Measurements from ENCODE around the gene MFSD12. TPM values are rescaled to one million over a fixed set of nuclear protein-coding genes. Genes with fewer than 3 reads are reported as not detected.
A peak's percentile ranks its signal among the peaks of the same experiment; 100 is the strongest.

Gene MFSD12
- total RNA-seq, 1 experiment from 2014 or later, result 131 TPM

- ChIA-PET POLR2A (interaction anchor here (1.7 kb wide), 1 partner anchor 10 kb away, joined by 6 read pairs; no protein-coding TSS in a partner anchor), RAD21 (ENCODE audit: low non-redundant PET in 1 of 2, low total read pairs in 2 of 2, uncharacterized antibody in 2 of 2, unreplicated experiment in 2 of 2) (no interaction called here), CTCF (interaction anchor here (1.1 kb wide), 1 partner anchor 10 kb away, joined by 3 read pairs; no protein-coding TSS in a partner anchor)
- Histone ChIP-seq H3K4me3 (replicated peaks in 1 of 2; ENCODE audit: low read depth in 1 of 2, low read length in 2 of 2) (no peak overlapping the region), H3K9ac (ENCODE audit: low read length) (no peak overlapping the region), H3K27ac (ENCODE audit: low read depth, low read length) (no peak overlapping the region), H4K20me1 (ENCODE audit: insufficient read depth) (no peaks in the 10 kb centered on the region), H3K36me3 (ENCODE audit: control insufficient read depth in 1 of 2, insufficient read depth in 2 of 2, low read length in 2 of 2) (no peaks in the 10 kb centered on the region), H2AFZ (ENCODE audit: low read depth, low read length, poor library complexity, severe bottlenecking) (no peak overlapping the region), H3K4me2 (ENCODE audit: low read length) (0 out of 2 replicates have a peak overlapping the region, but pooled peaks have one; percentile 17), H3K4me1 (ENCODE audit: control insufficient read depth in 1 of 2, insufficient read depth in 2 of 2, low read length in 2 of 2) (peaks cover 0 to 9% of the 10 kb centered on the region in 2 experiments; a peak in 2 of 4 replicates), H3K27me3 (ENCODE audit: insufficient read depth, low read length) (no peaks in the 10 kb centered on the region), H3K9me3 (ENCODE audit: control insufficient read depth in 1 of 2, insufficient read depth in 1 of 2, low read depth in 1 of 2, low read length in 2 of 2) (no peaks in the 10 kb centered on the region), H3K9me2 (ENCODE audit: insufficient read depth) (no peaks in the 10 kb centered on the region), H3K79me2 (ENCODE audit: insufficient read depth, low read length) (no peaks in the 10 kb centered on the region)
- ATAC-seq (no peak), DNase-seq (ENCODE audit: low read depth, low spot score) (no peak)
- intact Hi-C loops (cut with micrococcal nuclease), result loop anchor here (1.0 kb wide), 1 partner anchor 31 kb away; no protein-coding TSS in a partner anchor
- BruUV-seq (replicated peaks), result no TSS peak
- no peak for TF ChIP-seq YY1 (IDR thresholded peaks at IDR 0.05; ENCODE audit: extremely low read depth, insufficient replicate concordance, low read depth, low read length)
- no peak for TF ChIP-seq POLR2AphosphoS5 (IDR thresholded peaks at IDR 0.05; ENCODE audit: low read depth, low read length)
- TF ChIP-seq MAX (IDR thresholded peaks at IDR 0.05), result no peak
- no peak for TF ChIP-seq ELF1 (IDR thresholded peaks at IDR 0.05; ENCODE audit: borderline replicate concordance, low read depth)
- no peak for TF ChIP-seq FOSL1 (IDR thresholded peaks at IDR 0.05; ENCODE audit: low read depth)
- TF ChIP-seq ATF3 (IDR thresholded peaks at IDR 0.05), result no peak
These were observed 29.4 kb upstream of the MFSD12 start for GRCh38 chr19:3586707-3587346.

GRCh38 chr19:3586127-3586626, 28.8 kb upstream of the MFSD12 start:
- Histone ChIP-seq H3K4me2 (ENCODE audit: low read length) (no peak overlapping the region), H3K36me3 (ENCODE audit: control insufficient read depth in 1 of 2, insufficient read depth in 2 of 2, low read length in 2 of 2) (no peaks in the 10 kb centered on the region), H3K4me3 (replicated peaks in 1 of 2; ENCODE audit: low read depth in 1 of 2, low read length in 2 of 2) (no peak overlapping the region), H3K79me2 (ENCODE audit: insufficient read depth, low read length) (no peaks in the 10 kb centered on the region), H3K4me1 (ENCODE audit: control insufficient read depth in 1 of 2, insufficient read depth in 2 of 2, low read length in 2 of 2) (peaks cover 0 to 11% of the 10 kb centered on the region in 2 experiments; a peak in 2 of 4 replicates), H3K9ac (ENCODE audit: low read length) (no peak overlapping the region), H3K27ac (ENCODE audit: low read depth, low read length) (no peak overlapping the region), H3K9me2 (ENCODE audit: insufficient read depth) (no peaks in the 10 kb centered on the region), H2AFZ (ENCODE audit: low read depth, low read length, poor library complexity, severe bottlenecking) (no peak overlapping the region), H3K9me3 (ENCODE audit: control insufficient read depth in 1 of 2, insufficient read depth in 1 of 2, low read depth in 1 of 2, low read length in 2 of 2) (no peaks in the 10 kb centered on the region), H3K27me3 (ENCODE audit: insufficient read depth, low read length) (no peaks in the 10 kb centered on the region), H4K20me1 (ENCODE audit: insufficient read depth) (no peaks in the 10 kb centered on the region)
- CTCF ChIA-PET, result no interaction called here
- BruUV-seq (replicated peaks), result no TSS peak
- peak; percentile 44 for ATAC-seq
- intact Hi-C loops (cut with micrococcal nuclease), result loop anchor here (1.0 kb wide), 1 partner anchor 32 kb away; no protein-coding TSS in a partner anchor
- RAD21 ChIA-PET (ENCODE audit: low non-redundant PET in 1 of 2, low total read pairs in 2 of 2, uncharacterized antibody in 2 of 2, unreplicated experiment in 2 of 2), result no interaction called here
- POLR2A ChIA-PET, result interaction anchor here (1.7 kb wide), 1 partner anchor 9 kb away, joined by 6 read pairs; no protein-coding TSS in a partner anchor
- TF ChIP-seq POLR2AphosphoS5 (IDR thresholded peaks at IDR 0.05; ENCODE audit: low read depth, low read length), result no peak
- peak; percentile 73 for TF ChIP-seq RAD21 (IDR thresholded peaks at IDR 0.05; ENCODE audit: low read depth)
- peak; percentile 54 to 66 (median 65); a peak in 5 of 6 replicates for TF ChIP-seq CTCF (IDR thresholded peaks at IDR 0.05 in 2 of 3, conservative IDR thresholded peaks at IDR 0.05 in 1 of 3; ENCODE audit: borderline replicate concordance in 1 of 3, insufficient read depth in 1 of 3, low read depth in 2 of 3, low read length in 2 of 3)
- no peak for TF ChIP-seq SP1 (IDR thresholded peaks at IDR 0.05; ENCODE audit: low read depth)
- no peak for DNase-seq (ENCODE audit: low read depth, low spot score)
